ENCODE results near the gene NEGR1.

NEGR1 gene

DNA sequence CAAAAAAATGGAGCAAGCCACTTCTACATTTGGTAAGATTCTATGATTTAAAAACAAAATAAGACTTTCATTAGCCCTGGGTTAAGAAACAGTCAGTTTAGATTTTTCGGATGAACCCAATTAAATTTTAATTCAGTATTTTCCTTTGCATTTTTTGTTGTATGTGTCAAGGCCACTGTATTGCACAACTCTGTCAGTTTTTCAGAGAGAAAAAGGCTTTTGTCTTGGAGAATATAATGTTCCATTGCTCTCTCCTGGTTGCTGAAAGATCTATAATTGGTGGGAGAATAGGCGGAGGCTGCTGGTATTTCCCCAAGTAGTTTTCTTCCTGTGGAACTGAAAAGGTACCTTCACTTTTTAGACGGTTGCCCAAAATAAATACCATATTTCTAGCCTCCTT, 84.6 kb downstream of the NEGR1 start:
- ChIA-PET POLR2A (no interaction called here), CTCF (no interaction called here)
- no peak for DNase-seq (ENCODE audit: low read depth, low spot score)
- H3K4me3 ChIP-seq (ENCODE audit: low read depth, low read length), result no peak overlapping the region
- TF ChIP-seq, protein P1, sequence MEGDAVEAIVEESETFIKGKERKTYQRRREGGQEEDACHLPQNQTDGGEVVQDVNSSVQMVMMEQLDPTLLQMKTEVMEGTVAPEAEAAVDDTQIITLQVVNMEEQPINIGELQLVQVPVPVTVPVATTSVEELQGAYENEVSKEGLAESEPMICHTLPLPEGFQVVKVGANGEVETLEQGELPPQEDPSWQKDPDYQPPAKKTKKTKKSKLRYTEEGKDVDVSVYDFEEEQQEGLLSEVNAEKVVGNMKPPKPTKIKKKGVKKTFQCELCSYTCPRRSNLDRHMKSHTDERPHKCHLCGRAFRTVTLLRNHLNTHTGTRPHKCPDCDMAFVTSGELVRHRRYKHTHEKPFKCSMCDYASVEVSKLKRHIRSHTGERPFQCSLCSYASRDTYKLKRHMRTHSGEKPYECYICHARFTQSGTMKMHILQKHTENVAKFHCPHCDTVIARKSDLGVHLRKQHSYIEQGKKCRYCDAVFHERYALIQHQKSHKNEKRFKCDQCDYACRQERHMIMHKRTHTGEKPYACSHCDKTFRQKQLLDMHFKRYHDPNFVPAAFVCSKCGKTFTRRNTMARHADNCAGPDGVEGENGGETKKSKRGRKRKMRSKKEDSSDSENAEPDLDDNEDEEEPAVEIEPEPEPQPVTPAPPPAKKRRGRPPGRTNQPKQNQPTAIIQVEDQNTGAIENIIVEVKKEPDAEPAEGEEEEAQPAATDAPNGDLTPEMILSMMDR (IDR thresholded peaks at IDR 0.05; ENCODE audit: insufficient read depth, low read length, missing control alignments), result no peak

DNA sequence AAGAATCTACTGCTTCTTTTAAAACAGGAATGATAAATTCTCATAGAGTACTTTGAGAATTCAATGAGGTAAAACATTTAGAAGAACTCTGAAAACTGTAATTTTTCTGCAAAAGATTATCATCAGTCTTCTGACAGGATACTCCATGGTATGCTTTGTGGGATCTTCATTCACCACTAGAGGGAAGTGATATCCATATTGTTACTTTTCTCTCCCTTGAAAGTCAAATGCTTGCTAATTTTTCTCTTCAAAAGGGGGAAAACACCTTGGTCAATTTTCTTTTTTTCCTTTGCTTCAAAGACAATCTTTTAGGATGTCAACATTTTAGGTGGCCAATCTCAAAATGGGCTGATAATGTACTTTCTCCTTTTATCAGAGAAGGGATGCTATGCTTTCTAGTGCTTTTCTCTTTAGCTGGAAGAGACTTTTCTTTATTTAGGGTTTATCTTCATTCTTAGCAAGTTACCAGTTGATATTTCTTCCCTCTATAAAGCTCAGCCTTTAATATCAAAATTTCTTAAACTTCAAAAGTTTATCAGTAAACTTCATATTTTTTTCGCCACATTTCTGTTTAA, 95.5 kb downstream of the NEGR1 start:
- ChIA-PET CTCF (interaction anchor here (0.7 to 2.2 kb wide), 9 partner anchors 8 to 1488 kb away, joined by 3 to 6 read pairs (median 3); no protein-coding TSS in a partner anchor), POLR2A (no interaction called here)
- TF ChIP-seq, protein P1 (IDR thresholded peaks at IDR 0.05; ENCODE audit: insufficient read depth, low read length, missing control alignments), result peak; percentile 47
- DNase-seq (ENCODE audit: low read depth, low spot score), result no peak
- H3K4me3 ChIP-seq (ENCODE audit: low read depth, low read length), result no peak overlapping the region

DNA sequence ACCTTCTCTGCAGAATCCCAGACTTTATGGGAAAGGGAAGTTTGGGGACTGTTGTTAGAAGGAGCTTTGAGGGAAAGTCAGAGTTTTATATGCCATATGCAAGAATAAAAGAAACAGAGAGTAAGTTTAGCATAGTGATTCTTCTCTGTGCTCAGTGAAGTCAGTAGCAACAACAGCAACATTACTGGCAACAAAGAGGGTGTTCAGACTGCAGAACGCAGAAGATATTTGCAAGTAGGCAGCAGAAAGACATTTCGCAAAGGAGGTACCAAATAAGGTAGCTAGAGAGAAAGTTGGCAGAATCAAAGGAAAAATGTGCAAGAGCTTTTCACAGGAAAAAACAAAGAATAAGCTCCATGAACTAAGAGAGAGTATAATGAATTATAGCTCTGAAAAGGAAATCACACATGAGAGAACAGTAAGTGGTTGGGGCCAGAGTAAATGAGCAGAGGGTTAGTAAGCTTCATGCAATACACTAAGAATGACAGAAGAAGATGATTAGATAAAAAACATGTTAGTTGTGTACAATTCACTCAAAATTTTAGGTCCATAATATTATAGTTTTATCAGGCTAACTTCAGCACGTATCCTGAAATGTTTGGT, 98.1 kb downstream of the NEGR1 start:
- TF ChIP-seq, protein P1 (IDR thresholded peaks at IDR 0.05; ENCODE audit: insufficient read depth, low read length, missing control alignments), result no peak
- DNase-seq (ENCODE audit: low read depth, low spot score), result no peak
- ChIA-PET POLR2A (no interaction called here), CTCF (interaction anchor here (0.6 to 1.7 kb wide), 10 partner anchors 9 to 1490 kb away, joined by 3 to 6 read pairs (median 3); no protein-coding TSS in a partner anchor)
- H3K4me3 ChIP-seq (ENCODE audit: low read depth, low read length), result no peak overlapping the region

DNA sequence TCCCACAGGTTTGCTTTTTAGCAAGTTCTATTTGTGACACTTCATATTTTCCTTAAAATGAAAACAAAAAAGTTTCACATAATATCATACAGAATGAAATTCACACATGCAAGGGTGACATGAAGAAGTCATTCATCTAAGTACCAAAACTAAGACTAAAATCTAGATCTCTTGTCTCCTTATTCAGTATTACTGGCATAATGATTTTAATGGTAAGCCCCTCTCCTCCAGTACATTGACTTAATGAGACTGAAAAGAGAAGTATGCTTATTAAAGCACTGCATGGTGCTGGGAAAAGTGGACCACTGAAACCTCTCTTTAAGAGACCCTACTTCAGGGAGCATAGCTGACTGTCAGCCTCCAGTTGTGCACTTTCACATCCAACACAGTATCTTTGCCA, 99.5 kb downstream of the NEGR1 start:
- TF ChIP-seq, protein P1 (IDR thresholded peaks at IDR 0.05; ENCODE audit: insufficient read depth, low read length, missing control alignments), result no peak
- ChIA-PET CTCF (interaction anchor here (1.6 kb wide), 1 partner anchor 412 kb away, joined by 4 read pairs; no protein-coding TSS in a partner anchor), POLR2A (no interaction called here)
- no peak overlapping the region for H3K4me3 ChIP-seq (ENCODE audit: low read depth, low read length)
- no peak for DNase-seq (ENCODE audit: low read depth, low spot score)

DNA sequence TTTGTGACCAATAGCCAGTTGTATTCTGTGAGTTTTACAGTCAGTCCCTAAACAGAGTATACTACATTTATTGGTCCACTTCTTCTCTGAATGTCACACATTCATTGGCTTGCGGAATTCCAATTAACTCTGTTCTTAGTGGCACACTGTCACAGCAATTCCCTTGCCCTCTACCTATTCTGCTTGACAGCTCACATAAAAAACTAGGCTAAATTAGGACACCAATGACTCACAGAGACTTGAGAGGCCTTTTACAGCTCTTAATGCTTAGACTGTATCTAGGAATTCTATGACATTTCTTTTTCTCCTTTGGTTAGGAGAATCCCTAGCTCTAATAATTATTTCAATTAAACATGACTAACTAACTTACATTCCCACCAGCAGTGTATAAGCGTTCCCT, 104.1 kb downstream of the NEGR1 start:
- TF ChIP-seq, protein P1 (IDR thresholded peaks at IDR 0.05; ENCODE audit: insufficient read depth, low read length, missing control alignments), result no peak
- H3K4me3 ChIP-seq (ENCODE audit: low read depth, low read length), result no peak overlapping the region
- no peak for DNase-seq (ENCODE audit: low read depth, low spot score)
- ChIA-PET POLR2A (interaction anchor here (0.7 kb wide), 1 partner anchor 24 kb away, joined by 4 read pairs; no protein-coding TSS in a partner anchor), CTCF (interaction anchor here (1.2 to 1.6 kb wide), 2 partner anchors 140 to 1496 kb away, joined by 3 to 4 read pairs; no protein-coding TSS in a partner anchor)

DNA sequence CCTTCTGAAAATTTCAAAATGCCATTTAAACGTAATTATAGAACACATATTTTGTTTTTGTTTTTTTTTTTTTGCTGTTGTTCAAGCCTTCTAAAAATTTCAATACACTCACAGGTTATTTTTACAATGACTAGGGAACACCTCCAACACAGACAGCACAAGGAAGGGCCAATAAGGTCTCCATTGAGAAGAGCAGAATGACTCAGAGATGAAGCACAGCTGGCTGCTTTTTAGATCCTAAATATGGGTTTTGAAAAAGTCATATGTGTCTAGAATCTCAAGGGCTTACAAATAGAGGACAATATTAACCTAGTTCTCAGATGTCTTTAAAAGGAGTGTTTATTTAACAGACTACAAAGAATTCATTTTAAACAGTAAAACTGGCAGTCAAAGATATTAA, 104.6 kb downstream of the NEGR1 start:
- ChIA-PET CTCF (interaction anchor here (1.2 to 1.6 kb wide), 2 partner anchors 140 to 1497 kb away, joined by 3 to 4 read pairs; no protein-coding TSS in a partner anchor), POLR2A (no interaction called here)
- TF ChIP-seq, protein P1 (IDR thresholded peaks at IDR 0.05; ENCODE audit: insufficient read depth, low read length, missing control alignments), result no peak
- DNase-seq (ENCODE audit: low read depth, low spot score), result no peak
- H3K4me3 ChIP-seq (ENCODE audit: low read depth, low read length), result no peak overlapping the region

Data from AG04449 (cell line).